AG20443 (cell line): ENCODE data around the gene VIT.
"Not testable (repeated sequence)": the region's sequence is repeated elsewhere in the genome, so short reads cannot be mapped to it uniquely, and the experiment has no call there.

Experiments
- DNase-seq: peaks from one replicate; pipeline ENCODE4 v3.0.0; 2012; ENCODE audit warnings: low spot score, mixed read lengths

Gene VIT

GRCh38 chr2:36678856-36679255 is 17.7 kb upstream of the VIT start:
- no peak for DNase-seq

GRCh38 chr2:36680012-36680411 is 16.5 kb upstream of the VIT start:
- peak; percentile 11 for DNase-seq

- DNase-seq = no peak
Measured at GRCh38 chr2:36682562-36682961, 13.9 kb upstream of the VIT start.

- DNase-seq = no peak
Measured at GRCh38 chr2:36683002-36683401, 13.5 kb upstream of the VIT start.

- DNase-seq = not testable (repeated sequence)
Measured at GRCh38 chr2:36688291-36688690, 8.2 kb upstream of the VIT start.

GRCh38 chr2:36689013-36689412 is 7.5 kb upstream of the VIT start:
- DNase-seq = not testable (repeated sequence)

GRCh38 chr2:36692121-36692520 is 4.4 kb upstream of the VIT start:
- DNase-seq = no peak

GRCh38 chr2:36693825-36694224 is 2.7 kb upstream of the VIT start:
- DNase-seq = no peak

GRCh38 chr2:36695746-36696415 is 626 bp upstream of the VIT start:
- DNase-seq = peak; percentile 78

- DNase-seq = peak; percentile 18
Measured at GRCh38 chr2:36697424-36698066, 1.0 kb downstream of the VIT start.

- DNase-seq = peak; percentile 19
Measured at GRCh38 chr2:36698993-36699392, 2.5 kb downstream of the VIT start.

GRCh38 chr2:36700311-36700710 is 3.8 kb downstream of the VIT start:
- no peak for DNase-seq

- DNase-seq = no peak
Measured at GRCh38 chr2:36701391-36701795, 4.9 kb downstream of the VIT start.

- DNase-seq = no peak
Measured at GRCh38 chr2:36701918-36702317, 5.4 kb downstream of the VIT start.

- DNase-seq = no peak
Measured at GRCh38 chr2:36702781-36703180, 6.3 kb downstream of the VIT start.

- DNase-seq = peak; percentile 18
Measured at GRCh38 chr2:36704475-36705150, 8.1 kb downstream of the VIT start.

GRCh38 chr2:36705326-36706020 is 9.0 kb downstream of the VIT start:
- no peak for DNase-seq

GRCh38 chr2:36706021-36706876 is 9.7 kb downstream of the VIT start:
- no peak for DNase-seq

GRCh38 chr2:36707050-36707449 is 10.5 kb downstream of the VIT start:
- DNase-seq = peak; percentile 83

- peak; percentile 83 for DNase-seq
Measured at GRCh38 chr2:36708041-36708741, 11.7 kb downstream of the VIT start.

- no peak for DNase-seq
Measured at GRCh38 chr2:36710858-36711515, 14.5 kb downstream of the VIT start.
